ENCODE results near the gene HS6ST2.

DNA sequence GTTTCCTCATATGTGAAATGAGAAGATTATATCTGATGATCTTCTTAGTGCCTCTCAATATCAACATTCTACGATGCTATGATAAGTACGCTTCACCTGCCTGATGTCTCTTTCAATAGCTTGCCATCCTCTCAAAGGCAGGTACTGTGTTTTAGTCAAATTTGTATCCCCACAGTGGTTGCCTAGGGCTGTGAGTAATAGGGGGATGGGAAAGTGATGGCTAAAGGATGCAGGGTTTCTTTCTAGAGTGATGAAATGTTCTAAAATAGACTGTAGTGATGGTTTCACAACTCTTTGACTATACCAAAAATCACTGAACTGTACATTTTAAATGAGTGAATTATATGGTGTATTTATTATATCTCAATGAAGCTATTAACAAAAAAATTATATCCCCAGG is 142.8 kb downstream of the HS6ST2 start:
- TF ChIP-seq, protein P1, sequence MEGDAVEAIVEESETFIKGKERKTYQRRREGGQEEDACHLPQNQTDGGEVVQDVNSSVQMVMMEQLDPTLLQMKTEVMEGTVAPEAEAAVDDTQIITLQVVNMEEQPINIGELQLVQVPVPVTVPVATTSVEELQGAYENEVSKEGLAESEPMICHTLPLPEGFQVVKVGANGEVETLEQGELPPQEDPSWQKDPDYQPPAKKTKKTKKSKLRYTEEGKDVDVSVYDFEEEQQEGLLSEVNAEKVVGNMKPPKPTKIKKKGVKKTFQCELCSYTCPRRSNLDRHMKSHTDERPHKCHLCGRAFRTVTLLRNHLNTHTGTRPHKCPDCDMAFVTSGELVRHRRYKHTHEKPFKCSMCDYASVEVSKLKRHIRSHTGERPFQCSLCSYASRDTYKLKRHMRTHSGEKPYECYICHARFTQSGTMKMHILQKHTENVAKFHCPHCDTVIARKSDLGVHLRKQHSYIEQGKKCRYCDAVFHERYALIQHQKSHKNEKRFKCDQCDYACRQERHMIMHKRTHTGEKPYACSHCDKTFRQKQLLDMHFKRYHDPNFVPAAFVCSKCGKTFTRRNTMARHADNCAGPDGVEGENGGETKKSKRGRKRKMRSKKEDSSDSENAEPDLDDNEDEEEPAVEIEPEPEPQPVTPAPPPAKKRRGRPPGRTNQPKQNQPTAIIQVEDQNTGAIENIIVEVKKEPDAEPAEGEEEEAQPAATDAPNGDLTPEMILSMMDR (IDR thresholded peaks at IDR 0.05; ENCODE audit: low read length), result no peak
- no peak for TF ChIP-seq EZH2 (IDR thresholded peaks at IDR 0.05; ENCODE audit: borderline replicate concordance, low read length)
